NCI-H1694 treated with DMSO at 0.1 percent for 48 hours (cell line): Measurements from ENCODE around the gene FAM227A.

ENCODE experiments used
- DNase-seq: peaks from one replicate; lab custom pipeline; 2025; lab: John Stamatoyannopoulos, UW

The FAM227A gene

DNA sequence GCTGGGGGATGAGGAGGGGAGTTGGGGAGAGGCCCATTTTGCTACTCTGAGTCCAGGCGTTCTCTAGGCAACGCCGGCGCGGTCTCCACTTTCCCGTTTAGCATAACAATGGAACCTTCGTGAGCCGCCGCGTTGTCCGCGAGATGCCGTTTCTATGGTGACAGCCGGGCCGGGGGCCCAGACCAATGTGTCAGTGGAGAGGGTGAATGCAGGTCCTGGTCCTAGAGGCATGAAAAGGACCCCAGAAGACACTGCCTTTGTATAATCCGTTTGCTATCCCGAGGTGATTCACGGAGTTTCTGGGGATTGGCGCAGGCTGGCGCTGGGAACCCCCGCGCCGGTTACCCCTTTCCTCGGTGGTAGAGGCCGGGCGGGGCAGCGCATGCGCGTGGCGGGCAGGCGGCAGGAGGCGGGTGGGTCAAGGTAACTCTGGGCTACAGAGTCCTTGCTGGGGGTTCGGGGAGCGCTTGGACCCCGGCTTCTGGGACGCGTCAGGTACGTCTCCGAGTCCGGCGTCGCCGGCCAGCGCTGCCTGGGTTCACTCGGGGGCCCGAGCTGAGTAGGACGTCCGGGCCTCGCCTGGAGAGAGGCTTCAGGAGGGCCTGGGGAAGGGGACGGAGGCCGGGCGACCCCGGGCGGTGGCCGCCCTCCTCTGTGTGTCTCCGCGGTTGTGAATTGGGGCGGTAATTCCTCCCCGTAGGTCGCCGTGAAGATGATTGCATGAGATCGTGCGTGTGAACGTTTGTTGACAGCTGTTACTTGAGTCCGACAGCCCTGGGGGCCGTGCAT lies at the start of gene FAM227A, which contains the start of gene CBY1:
Gene FAM227A (minus strand): TSS at position 137 of the 789 bp plus-strand sequence. CDS start 6,224 bp downstream, outside the sequence.
Gene CBY1 (plus strand): TSS at position 383 of the 789 bp plus-strand sequence. CDS start 11,417 bp downstream, outside the sequence.
- DNase-seq, result peak; percentile 74

DNA sequence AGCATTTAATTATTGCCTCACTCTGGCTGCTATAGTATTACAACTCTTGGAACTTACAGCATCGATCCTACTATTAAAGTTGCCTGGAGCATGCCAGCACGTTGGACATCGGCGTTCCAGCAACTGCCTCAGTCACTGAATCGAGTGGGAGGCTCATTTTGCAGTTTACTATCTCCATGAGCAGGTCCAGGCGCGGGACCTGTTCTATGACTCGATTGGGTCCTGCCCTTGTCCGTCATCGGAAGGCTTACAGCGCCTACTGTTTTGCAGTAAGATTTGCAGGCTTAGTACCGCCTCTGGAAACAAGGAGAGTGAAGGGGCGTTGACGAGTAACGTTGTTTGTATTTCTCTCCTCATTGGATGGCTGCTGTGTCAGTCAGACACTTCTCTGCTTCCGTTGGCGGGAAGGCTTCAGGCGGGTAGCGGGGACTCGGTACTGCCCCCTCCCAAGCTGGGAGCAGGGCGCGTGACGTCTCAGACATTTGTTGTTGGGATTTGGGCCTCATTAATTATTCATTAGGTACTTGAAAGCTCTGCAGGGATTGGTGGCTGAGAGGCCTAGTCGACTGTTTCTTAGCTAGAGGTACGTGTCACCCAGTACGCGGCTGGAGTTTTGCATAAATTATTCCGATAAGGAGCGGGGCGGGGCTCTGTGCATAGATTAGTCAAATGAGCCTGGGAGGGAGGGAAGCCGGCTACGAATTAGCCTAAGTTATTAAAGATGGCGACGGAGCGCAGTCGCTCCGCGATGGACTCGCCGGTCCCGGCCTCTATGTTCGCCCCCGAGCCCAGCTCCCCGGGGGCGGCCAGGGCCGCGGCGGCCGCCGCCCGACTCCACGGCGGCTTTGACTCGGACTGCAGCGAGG lies 49.3 kb upstream of the FAM227A start, which contains the start of gene GTPBP1:
Gene GTPBP1 (plus strand): TSS at position 710 of the 866 bp plus-strand sequence. CDS start 12 bp downstream, at position 722.
- DNase-seq, result peak; percentile 100

DNA sequence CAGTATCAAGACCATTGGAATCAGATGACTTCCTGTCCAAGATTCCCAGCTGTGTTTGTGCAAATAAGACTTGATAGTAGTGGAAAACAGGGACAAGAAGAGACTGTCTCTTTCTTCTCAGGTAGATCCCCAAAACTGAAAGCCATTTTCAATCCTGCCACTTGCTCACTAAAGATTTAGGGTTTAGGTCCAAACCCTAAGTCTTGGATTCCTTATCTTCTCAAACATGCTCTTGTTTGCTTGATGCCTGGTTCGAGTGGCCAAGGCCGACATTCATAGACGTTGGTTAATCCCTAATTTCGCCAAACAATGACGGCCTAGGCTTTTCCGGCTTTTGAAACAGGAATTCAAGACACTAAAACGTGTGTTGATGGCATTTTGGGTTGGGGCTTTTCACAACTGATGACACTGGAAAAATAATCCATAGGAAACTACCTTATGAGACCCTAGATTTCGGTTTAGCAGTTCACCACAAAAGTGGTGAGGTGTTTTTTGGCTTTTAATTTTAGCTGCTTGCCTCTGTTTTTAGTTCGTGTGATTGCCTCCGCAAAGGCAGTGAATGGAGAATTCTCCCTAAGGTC lies 48.6 kb upstream of the FAM227A start:
- DNase-seq, result no peak

DNA sequence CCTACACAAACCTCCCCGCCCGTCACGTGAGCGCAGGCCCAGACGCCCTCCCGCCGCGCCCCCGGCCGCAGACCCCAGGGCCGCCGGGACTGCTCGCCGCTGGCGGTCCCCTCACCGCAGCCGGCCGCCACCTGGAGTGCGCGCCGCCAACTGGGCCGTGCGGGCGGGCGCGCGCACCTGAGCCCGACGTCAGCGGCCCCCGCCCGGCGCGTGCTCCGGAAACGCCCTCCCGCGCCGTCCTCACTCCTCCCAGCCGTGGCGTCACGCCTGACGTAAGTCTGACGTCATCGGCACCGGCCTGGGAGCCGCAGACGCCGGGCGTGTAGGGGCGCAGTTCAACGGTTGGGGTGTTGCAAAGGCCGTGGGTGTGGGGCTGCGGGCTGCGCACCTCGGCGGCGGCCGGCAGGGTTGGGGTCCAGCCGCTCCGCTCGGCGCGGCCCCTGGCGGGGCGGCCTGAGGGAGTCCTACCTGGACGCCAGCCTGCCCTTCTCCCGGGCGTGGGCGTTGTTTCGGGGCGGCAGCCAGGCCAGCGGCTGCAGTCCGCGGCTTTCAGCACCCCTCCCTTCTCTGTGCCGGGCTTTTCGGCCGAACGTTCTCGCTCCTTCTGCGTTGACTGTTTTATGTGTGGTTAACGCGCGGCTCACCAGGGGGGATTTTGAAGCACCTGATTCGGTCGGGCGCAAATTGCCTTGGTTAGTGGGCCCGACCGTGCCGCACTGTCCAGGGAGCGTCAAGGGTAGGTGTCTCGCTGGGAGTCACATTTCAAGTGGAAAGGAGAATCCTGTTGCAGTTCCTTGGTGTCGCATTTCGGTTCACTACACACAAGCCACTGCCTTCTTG lies 44.8 kb upstream of the FAM227A start, which contains the start of gene JOSD1:
Gene JOSD1 (minus strand): TSS at position 155 of the 840 bp plus-strand sequence. CDS start 956 bp downstream, outside the sequence.
- peak; percentile 54 for DNase-seq

DNA sequence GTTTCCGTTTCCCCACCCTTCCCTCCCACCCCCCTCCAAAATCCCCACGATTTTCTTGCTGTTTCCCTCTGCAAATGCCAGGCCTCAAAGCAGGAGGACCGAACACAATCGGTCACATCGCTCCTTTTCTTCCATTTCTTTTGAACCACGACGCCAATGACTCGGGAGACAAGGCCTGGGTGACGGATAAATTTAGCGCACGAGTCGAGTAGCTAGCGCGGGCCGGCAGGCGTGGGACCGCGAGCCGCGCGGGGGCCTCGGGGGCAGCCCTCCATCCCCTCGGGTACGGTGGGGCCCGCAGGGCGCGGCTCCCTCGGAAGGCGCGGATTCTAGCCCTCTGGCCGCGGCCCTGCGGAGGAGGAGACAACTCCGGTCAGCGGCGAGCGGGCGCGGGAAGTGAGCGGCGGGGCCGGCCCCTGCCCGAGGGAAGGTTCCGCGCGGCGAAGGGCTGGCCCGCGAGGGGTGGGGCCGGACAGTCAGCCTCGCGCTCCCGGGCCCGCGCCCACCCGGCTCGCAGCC lies 44.1 kb upstream of the FAM227A start:
- DNase-seq, result no peak

DNA sequence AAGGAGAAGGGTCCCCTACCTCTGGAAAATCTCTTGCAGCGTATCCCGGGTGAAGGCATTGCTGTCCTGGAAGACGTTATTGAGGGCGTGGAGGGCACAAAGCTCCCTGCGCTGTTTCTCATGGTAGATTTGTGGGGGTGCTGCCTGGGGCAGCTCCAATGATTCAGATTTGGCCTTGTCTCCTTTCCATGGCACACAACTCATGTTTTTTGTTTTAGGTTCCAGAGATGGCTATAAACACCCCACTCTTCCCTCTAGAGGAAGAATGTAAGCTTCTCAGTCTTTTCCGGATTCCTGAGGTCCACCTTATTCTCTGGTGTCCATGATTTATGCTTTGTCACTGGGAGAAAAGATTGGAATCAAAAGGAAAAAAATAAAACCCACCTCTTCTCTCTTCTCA lies 43.6 kb upstream of the FAM227A start:
- DNase-seq, result no peak

DNA sequence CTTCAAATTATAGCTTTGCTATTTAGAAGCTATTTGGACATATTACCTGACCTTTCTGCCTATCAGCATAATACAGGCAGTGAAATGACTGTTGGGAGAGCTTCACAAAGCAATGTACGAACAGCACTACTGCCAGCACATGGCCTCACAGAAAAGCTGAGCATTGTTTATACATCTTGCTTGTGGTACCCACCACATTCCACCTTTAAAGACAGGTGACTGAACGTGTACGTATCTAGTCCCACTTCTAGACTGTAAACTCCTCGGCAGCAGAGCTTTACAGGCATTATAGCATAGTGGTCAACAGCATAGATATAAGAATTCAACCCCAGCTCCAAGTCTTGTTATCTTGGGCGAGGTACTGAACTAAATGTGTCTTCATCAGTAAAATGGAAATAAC lies 43.0 kb upstream of the FAM227A start:
- DNase-seq, result no peak

DNA sequence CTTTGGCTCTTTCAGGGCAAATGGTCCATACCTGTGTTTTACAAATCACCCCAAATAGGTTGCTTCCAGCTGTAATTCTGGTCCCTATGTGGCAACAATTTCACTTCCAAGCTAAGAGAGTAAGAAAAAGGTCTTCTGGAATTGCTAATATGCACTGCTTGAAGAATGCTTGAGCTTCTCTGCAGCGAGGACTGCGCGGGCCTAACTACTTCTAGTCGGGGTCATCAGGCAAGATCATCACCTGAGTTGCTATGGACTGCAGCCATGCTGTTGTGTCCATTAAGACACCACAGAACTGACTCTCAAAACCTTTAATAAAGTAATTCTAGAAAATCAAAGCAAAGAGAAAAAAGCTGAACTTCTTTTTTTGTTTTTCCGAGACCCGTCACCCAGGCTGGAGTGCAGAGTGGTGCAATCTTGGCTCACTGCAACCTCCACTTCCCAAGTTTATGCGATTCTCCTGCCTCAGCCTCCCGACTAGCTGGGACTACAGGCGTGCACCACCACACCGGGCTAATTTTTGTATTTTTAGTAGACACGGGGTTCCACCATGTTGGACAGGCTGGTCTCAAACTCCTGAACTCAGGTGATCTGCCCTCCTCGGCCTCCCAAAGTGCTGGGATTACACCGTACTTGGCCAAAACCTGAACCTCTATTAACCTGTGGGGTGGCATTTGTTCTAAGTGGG lies 42.4 kb upstream of the FAM227A start:
- no peak for DNase-seq

DNA sequence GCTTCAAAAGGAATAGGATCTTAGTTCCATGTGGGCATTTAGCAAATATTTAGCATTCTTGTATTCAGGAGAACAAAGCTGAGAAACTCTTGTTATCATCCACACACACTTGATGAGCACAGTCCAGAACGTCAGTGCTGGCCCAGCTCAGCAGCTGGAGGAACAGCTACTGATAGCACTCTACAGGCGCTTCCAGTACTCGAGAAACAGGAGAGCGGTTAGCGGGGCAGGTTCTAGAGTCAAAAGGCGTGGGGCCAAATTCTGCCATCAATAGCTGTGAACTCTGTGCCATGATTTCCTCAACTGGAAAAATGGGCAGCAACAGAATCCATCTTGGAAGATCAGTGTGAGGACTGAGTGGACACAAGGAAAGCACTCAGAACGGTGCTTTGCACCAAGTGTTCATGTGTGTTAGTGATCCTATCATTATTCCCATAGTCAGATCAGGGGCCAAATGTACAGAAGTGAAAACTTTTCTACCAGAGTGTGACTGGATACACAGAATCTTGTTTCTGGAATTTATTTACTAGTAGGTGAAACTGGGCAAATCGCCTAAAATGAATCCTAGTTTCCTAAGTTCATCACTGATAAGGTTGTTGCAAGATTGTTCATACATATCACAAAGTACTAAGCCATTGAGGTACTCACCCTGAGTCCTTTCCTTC lies 41.4 kb upstream of the FAM227A start:
- DNase-seq, result no peak

DNA sequence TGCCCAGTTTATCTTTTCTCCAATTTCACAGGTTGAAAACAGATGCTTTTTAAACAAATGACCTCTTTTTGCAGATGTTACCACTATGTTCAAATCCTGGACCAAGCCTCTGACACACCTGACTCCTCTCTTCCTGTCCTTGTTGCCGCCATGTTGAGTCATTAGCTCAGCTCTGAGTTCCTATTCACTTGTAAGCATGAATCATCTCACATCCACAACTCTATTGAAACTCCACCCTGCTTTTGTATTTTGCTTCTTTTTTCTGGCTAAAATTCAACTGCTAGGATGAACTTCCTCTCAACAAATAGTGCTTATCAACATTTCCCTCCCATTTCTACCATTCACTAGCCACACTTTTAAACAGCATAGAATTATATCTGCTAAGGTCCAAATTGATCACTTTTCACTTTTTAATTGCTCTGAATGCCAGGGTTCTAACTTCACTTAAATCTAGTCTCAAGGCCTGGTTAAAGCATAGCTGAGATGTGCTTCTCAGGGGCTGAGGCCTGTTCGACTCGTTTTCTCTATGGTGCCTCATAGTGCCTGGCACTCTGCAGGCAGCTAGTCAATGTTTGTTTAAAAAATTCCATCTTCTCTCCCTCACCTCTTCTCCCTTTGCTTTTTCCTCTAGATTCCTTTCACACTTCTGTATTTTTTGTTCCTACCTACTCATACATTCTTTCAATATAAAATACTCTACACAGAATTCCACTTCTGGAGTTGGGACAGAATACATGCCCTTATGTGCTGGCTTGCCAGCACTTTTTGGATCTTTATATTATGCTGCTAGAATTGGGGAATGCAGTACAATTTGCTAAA lies 40.6 kb upstream of the FAM227A start:
- DNase-seq, result no peak

DNA sequence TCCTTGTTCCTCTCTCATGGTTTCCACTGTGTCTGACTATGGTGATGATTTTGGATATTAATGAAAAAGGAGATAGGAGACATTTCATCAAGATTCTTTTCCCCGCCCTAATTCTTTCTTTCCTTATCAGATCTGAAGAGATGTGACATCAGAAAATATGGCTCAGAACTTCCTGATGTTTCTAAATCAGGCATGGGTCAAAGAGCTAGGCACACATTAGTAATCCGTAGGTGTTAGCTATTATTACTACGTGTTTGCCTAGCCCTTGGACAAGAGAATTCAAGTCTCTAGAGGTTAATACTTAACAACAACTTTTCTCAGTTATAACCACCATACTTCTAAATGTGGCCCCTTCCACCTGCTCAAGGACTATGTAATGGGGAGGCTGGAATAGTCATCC lies 38.7 kb upstream of the FAM227A start:
- DNase-seq, result no peak

DNA sequence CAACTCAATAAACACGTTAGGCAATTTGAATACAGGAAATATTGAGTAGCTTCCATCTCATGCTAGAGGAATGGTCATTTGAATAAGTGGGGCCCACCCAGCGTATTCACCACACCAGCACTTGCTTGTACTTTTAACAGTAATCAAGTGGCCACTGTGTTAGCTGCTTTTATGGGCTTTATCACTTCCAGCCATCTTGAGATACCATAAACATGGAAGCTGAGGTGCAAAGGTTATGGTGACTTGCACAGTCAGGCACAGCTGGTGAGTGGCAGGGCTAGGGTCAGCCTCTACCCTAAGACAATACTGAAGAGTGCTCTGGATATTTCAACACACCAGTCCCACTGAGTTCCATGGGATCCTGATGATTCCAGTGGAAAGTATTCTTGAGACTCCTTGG lies 37.9 kb upstream of the FAM227A start:
- no peak for DNase-seq

DNA sequence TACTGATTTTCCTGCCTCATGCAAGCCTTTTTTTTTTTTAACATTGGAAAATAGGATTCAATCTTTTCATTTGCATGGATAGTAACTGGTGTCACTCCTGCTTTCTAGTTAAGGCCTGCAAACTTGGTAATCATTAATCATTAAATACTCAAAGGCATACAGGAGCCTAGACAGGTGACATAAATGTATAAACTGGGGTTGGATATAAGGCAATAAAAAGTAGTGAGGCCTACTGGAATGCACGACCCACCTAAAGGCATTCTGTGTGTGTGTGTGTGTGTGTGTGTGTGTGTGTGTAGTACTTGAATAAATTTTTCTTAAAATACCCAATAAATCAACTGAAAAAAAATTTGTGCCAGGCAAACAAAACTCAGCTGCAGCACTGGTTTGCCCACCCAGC lies 33.5 kb upstream of the FAM227A start:
- DNase-seq, result no peak

DNA sequence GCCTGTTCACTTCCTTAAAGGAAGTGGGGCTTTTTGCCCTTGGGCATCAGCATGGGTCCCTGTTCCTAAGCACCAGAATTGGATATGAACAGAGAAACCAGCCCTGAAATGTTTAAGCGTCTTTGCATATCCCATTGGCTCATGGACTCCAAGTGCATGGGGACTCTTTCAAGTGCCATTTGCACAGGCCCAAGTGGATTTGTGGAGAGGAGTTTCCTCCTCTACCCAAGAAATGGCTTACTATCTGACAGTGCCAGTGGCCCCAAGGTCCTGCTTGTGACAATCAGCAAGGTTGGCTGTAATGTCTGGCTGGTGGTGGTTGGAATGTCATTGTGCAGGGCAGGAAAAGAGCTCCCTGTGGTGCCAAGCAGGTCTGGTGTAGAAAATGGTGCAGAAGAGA lies 29.6 kb upstream of the FAM227A start:
- DNase-seq, result no peak

DNA sequence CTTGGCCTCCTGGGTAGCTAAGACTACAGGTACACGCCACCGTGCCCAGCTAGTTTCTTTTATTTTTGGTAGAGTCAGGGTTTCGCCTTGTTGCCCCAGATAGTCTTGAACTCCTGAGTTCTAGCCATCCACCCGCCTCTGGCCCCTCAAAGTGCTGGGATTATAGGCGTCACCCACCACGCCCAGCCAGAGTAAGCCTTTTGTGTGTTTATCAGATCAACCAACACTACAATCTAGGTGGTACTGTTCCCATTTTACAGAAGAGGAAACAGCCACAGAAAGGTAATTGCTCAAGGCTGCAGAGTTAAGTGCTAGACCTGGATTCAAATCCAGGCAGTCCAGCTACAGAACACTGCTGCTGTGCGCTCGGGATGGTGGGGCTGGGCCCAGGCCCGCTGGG lies 28.7 kb upstream of the FAM227A start:
- no peak for DNase-seq

DNA sequence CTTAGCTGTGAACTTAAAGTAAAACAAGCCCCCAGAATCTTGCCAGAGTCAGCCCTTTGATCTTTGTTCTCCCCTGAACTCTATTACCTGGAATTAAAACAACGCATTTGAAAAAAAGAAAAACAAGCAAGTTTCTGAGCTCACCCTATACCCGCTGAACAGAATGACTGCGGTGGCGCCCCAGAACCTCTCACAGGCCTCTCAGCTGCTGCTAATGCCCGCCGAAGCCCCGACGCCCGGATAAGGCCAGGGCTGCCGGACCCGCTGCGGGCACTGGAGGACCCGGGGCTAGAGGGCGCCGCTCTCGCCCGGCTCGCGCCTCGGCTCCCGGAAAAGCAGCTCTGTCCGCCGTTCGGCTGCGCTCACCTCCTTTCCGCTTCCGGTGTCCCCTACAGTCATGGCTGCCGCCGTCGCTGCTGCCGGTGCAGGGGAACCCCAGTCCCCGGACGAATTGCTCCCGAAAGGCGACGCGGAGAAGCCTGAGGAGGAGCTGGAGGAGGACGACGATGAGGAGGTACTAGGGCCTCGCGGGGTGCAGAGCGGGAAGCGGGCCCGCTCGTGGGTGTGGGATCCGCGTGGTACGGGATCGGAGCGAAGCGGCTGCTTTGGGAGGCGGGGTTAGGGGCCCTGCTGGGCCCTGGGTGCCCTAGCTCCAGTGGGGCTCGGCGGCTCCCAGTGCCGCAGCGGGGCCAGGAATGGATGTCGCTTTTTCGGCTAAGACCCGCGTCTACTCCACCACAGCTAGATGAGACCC lies 25.6 kb upstream of the FAM227A start, which contains the start of gene TOMM22:
Gene TOMM22 (plus strand): TSS at position 376 of the 754 bp plus-strand sequence. CDS start 22 bp downstream, at position 398.
- peak; percentile 69 for DNase-seq

DNA sequence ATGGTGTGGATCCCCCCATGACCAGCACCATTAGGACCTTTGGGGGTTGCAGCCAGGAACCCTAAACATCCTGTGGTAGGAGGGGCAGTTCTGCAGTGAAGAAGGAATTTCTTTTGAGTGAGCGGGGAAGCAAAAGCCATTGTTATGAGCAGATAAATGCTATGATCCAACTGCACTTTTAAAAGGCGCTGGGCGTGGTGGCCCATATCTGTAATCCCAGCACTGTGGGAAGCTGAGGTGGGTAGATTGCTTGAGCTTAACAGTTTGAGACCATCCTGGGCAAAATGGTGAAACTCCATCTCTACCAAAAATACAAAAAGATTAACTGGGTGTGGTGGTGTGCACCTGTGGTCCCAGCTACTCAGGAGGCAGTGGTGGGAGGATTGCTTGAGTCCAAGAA lies 19.6 kb upstream of the FAM227A start:
- DNase-seq, result no peak

DNA sequence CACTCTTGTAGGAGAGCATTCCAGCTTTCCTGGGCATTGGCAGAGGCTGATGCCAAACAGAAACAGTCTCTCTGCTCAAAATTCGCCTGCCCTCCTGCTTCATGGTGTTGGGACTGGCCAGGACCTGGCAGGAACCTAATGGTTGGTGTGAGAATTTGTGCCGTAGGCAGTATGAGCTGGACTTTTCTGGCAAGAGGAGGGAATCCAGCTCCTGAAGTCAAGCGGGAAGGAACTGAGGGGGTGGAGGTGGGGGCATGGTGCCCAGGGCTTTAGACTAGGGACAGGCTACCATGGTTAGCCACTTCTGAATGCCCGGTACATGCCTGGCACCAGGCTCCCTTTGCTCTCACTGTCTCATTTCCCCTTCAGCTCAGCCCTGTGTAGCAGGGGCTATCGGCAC lies 18.7 kb upstream of the FAM227A start:
- DNase-seq, result no peak
